SU-DHL-6 (cell line): ENCODE results near the gene CLEC16A.

Experiments used
- H2AFZ ChIP-seq: fragments of 200-600 bp; sonication (generic); 2 replicates; pipeline ENCODE4 v1.6.1; 2014; ENCODE audit warnings: low read depth, mild to moderate bottlenecking, moderate library complexity, mixed read lengths, antibody characterized with exemption, low read length; ENCODE audit not compliant: severe bottlenecking
- H3F3A ChIP-seq: fragments of 200-600 bp; shearing (Covaris generic); 2 replicates; pipeline ENCODE4 v1.6.0; 2016; ENCODE audit warnings: antibody characterized with exemption, mild to moderate bottlenecking; ENCODE audit not compliant: insufficient read depth
- H3K27ac ChIP-seq: fragments of 200-600 bp; sonication (generic); 2 replicates; pipeline ENCODE4 v1.5.1; 2016; ENCODE audit warnings: low read depth, mild to moderate bottlenecking, low read length, moderate library complexity, mixed read lengths
- H3K27me3 ChIP-seq: fragments of 200-600 bp; sonication (generic), shearing (Covaris generic); 2 replicates; pipeline ENCODE4 v1.6.0; 2014; ENCODE audit warnings: mild to moderate bottlenecking, low read length
- H3K36me3 ChIP-seq: fragments of 200-600 bp; sonication (generic); 2 replicates; pipeline ENCODE4 v1.6.1; 2014; ENCODE audit warnings: mild to moderate bottlenecking, low read length, mixed read lengths
- H3K4me2 ChIP-seq: fragments of 300-600, 200-600 bp; shearing (Covaris generic), sonication (generic); 2 replicates; pipeline ENCODE4 v1.6.0; 2014; ENCODE audit warnings: low read length, low read depth, mild to moderate bottlenecking; ENCODE audit not compliant: poor library complexity, severe bottlenecking
- H3K4me3 ChIP-seq: fragments of 200-600 bp; sonication (generic); 2 replicates; pipeline ENCODE4 v1.5.1; 2014; ENCODE audit warnings: antibody characterized with exemption, low read length, mild to moderate bottlenecking, mixed read lengths; ENCODE audit not compliant: insufficient read depth, poor library complexity, severe bottlenecking
- H3K79me2 ChIP-seq: fragments of 200-600 bp; sonication (generic); 2 replicates; pipeline ENCODE4 v1.6.1; 2014; ENCODE audit warnings: mild to moderate bottlenecking, low read length, moderate library complexity; ENCODE audit not compliant: insufficient read depth
- H3K9ac ChIP-seq: fragments of 200-600 bp; sonication (generic); 2 replicates; pipeline ENCODE4 v1.7.0; 2014; ENCODE audit warnings: mild to moderate bottlenecking, low read length
- H3K9me2 ChIP-seq: fragments of 200-600 bp; sonication (generic); replicated peaks from 2 replicates; pipeline ENCODE4 v1.6.1; 2014; ENCODE audit warnings: low read length; ENCODE audit not compliant: insufficient read depth
- H3K9me3 ChIP-seq: fragments of 200-600 bp; sonication (generic); 2 replicates; pipeline ENCODE4 v1.6.1; 2014; ENCODE audit warnings: low read length, mixed read lengths; ENCODE audit not compliant: insufficient read depth
- H4K20me1 ChIP-seq: fragments of 200-600 bp; sonication (generic); 2 replicates; pipeline ENCODE4 v1.6.1; 2014; ENCODE audit warnings: low read depth, mild to moderate bottlenecking, antibody characterized with exemption, low read length, moderate library complexity, mixed read lengths
- CTCF ChIP-seq: fragments of 200-600 bp; sonication (generic); IDR thresholded peaks from one replicate; pipeline ENCODE4 v1.5.1; 2017; ENCODE audit warnings: antibody characterized with exemption, mild to moderate bottlenecking, low read length, moderate library complexity; ENCODE audit not compliant: insufficient read depth, poor library complexity, severe bottlenecking
- EZH2phosphoT487 ChIP-seq: fragments of 200-600 bp; sonication (generic), shearing (Covaris generic); conservative IDR thresholded peaks from 2 replicates; pipeline ENCODE4 v1.6.1; 2018; ENCODE audit warnings: mild to moderate bottlenecking, antibody characterized with exemption, low read length, moderate library complexity, mixed read lengths

Gene CLEC16A

GRCh38 chr16:11079652-11080187 lies 135.4 kb downstream of the CLEC16A start:
- no peaks in the 10 kb centered on the region for H3K9me3 ChIP-seq
- H3K79me2 ChIP-seq: no peaks in the 10 kb centered on the region
- H3F3A ChIP-seq: no peaks in the 10 kb centered on the region
- H3K4me3 ChIP-seq: no peak overlapping the region
- no peaks in the 10 kb centered on the region for H4K20me1 ChIP-seq
- no peak overlapping the region for H2AFZ ChIP-seq
- H3K27me3 ChIP-seq: no peaks in the 10 kb centered on the region
- H3K27ac ChIP-seq: no peak overlapping the region
- H3K4me2 ChIP-seq: no peak overlapping the region
- H3K9me2 ChIP-seq: no peaks in the 10 kb centered on the region
- no peak overlapping the region for H3K9ac ChIP-seq
- TF ChIP-seq EZH2phosphoT487 (no peak), CTCF (no peak)
- H3K36me3 ChIP-seq: no peaks in the 10 kb centered on the region

- H3K27ac ChIP-seq: no peak overlapping the region
- no peak overlapping the region for H3K9ac ChIP-seq
- H3K9me2 ChIP-seq: no peaks in the 10 kb centered on the region
- no peak overlapping the region for H3K4me3 ChIP-seq
- H3F3A ChIP-seq: no peaks in the 10 kb centered on the region
- H3K79me2 ChIP-seq: no peaks in the 10 kb centered on the region
- no peaks in the 10 kb centered on the region for H3K9me3 ChIP-seq
- no peaks in the 10 kb centered on the region for H4K20me1 ChIP-seq
- no peaks in the 10 kb centered on the region for H3K27me3 ChIP-seq
- H3K36me3 ChIP-seq: no peaks in the 10 kb centered on the region
- no peak overlapping the region for H3K4me2 ChIP-seq
- TF ChIP-seq CTCF: no peak
- no peak for TF ChIP-seq EZH2phosphoT487
- H2AFZ ChIP-seq: no peak overlapping the region
Measured at GRCh38 chr16:11080327-11080967, 136.1 kb downstream of the CLEC16A start.

- H4K20me1 ChIP-seq: no peaks in the 10 kb centered on the region
- H3K79me2 ChIP-seq: no peaks in the 10 kb centered on the region
- H3K27me3 ChIP-seq: no peaks in the 10 kb centered on the region
- no peaks in the 10 kb centered on the region for H3K9me2 ChIP-seq
- no peaks in the 10 kb centered on the region for H3F3A ChIP-seq
- no peaks in the 10 kb centered on the region for H3K36me3 ChIP-seq
- no peak overlapping the region for H3K27ac ChIP-seq
- H2AFZ ChIP-seq: no peak overlapping the region
- H3K4me3 ChIP-seq: no peak overlapping the region
- H3K4me2 ChIP-seq: no peak overlapping the region
- H3K9me3 ChIP-seq: no peaks in the 10 kb centered on the region
- TF ChIP-seq CTCF: no peak
- no peak for TF ChIP-seq EZH2phosphoT487
- H3K9ac ChIP-seq: no peak overlapping the region
Measured at GRCh38 chr16:11080999-11081630, 136.8 kb downstream of the CLEC16A start.
